GM18867 (cell line): ENCODE measurements around the gene ACVR1B.

Source experiments
- ATAC-seq: cut with Tn5 transposase; IDR thresholded peaks from one replicate; pipeline ENCODE4 v1.9.1; 2021; ENCODE audit warnings: mild to moderate bottlenecking, moderate library complexity; ENCODE audit not compliant: unreplicated experiment

The ACVR1B gene

DNA sequence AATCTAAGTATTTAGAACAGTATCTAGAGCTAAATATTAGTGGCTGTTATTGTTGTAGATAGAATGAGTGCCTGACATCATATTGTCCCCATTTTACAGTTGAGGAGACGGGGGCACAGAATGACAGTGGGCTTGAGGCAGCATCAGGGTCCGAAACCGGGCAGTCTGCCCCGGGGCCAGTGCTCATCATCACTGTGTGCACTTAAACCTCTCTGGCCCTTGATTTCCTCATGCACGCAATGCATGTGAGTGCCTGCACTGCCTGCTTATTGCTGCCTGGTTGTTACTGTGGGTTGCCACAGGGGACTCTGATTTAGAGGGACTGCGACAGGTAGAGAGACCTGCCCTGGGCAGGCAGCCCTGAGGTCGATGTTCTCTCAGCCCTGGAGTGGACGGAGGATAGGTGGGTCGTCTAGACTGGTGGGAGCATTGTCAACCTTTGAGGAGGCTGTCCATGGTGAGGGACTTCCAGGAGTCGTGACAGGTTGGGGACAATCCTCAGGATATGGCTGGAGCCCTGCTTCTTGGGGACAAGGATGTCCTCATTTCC, 34.4 kb upstream of the ACVR1B start:
- no peak for ATAC-seq

DNA sequence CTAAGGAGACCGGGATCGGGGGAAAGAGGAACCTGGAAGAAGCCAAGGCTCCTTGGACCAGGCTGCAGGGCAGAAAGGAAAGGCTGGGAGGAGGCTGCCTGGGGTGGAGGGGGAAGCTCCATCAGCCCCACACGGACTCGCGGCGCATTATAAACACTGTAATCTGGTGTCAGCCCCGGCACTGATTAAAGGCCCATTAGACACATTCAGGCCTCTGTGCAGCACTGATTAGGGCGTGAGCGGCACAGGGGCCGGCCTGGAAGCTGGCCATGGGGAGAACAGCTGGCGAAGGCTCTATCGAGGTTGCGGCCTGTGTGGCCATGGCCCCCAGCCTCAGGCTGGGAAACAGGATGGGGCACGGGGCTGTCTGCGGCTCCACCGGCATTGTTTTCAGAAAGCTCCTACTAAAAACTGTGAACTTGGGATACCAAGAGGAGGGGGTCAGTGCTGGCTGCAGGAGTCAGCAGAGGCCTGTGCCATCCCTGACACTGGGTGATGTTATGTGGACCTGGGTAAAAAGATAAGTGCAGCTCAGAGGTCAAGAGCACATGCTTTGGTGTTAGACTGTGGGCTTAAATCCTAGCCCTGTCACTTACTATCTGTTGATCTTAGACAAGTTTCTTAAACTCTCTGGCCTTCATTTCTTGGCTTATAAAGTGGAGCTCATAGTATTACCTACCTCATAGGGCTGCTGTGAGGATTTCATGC, 33.6 kb upstream of the ACVR1B start:
- ATAC-seq: no peak

DNA sequence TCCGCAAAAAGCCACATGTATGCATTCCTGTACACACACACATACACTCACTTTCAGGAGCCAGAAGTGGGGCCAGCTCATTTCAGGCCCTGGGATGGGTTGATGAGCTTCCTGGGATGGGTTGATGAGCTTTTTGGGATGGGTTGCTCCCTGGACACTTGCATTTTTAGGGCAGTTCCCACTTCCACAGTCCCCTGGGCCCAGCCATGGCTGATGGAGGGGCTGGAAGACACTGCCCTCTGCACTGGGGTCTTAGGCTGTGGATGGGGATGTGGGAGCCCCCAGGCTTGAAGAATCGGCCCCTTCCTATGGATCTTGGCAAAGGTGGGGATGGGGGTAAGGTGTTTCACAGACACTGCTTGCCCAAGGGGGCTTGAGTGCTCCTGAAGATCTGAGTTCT, 31.5 kb upstream of the ACVR1B start:
- ATAC-seq: no peak

DNA sequence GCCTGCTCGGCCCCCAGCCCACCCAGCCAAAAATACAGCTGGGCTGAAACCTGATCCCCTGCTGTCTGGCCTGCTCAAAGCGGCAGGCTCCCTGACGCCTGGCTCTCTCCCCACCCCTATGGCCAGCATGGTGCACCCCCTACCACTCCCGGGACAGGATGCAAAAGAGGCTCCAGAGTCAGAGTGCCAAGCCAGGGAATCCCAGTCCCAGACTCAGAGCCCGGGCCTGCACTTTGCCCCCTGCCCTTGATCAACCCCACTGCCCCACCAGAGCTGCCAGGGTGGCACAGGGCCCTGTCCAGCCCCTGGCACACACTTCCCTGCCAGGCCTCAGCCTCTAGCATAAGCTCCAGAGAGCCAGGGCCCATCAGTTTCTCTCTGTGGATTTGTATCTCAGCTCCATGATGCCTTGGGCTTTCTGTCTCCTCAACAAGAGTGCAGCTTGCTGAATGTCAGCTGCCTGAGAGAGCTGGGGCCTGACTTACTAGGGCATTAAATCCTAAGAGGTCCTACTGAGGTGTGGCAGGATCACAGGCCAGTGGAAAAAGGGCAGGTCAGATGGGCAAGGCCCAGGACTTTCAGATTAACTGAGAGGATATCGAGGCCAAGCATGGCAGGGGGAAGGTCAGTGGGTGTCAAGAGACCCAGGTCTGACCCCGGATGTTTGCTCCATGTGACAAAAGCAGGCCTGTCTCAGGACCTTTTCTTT, 30.3 kb upstream of the ACVR1B start:
- no peak for ATAC-seq

DNA sequence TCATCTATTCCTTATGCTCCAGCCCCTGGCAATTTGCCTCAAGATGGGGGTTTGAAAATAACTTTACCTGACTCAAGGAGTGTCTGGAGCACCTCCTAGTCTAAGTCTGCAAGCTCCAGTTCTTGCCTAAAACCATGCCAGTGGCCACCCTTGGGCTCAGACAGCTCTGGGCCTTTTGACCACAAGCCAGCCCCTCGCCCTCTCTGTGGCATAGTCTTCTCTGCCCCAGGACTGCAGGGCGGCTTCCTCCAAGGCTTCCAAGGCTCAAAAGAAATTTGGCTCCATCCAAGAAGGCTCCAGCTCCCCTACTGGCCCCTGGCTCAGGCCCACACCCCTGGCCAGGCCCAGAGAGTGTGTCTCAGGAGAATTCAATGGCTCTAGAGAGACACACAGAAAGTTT, 29.4 kb upstream of the ACVR1B start:
- ATAC-seq: no peak

DNA sequence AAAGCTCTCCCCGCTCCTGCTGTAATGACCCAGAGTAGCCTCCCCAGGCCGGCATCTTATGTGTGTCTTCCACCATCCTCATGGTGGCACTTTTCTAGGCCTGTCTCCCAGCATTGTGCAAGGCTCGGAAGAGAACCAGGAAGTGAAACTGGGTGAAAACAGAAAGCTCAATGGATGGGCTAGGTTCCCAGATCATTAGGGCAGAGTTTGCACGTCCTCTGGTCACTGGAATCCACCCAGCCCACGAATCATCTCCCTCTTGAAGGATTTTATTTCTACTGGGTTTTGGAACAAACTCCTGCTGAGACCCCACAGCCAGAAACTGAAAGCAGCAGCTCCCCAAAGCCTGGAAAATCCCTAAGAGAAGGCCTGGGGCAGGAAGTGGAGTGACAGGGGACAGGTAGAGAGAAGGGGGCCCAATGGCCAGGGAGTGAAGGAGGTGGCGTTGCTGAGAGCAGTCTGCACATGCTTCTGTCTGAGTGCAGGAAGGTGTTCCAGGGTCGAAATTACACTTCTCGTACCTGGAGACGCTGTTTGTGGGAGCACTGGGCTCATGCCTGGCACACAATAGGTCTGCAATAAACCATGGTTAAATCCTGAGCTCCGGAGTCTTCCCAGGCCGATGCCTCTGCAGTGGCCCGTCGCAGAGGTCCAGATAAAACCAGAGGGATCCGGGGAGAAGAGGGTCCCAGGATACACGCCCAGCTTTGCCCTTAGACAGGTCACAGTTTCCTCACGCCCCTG, 28.6 kb upstream of the ACVR1B start:
- no peak for ATAC-seq

DNA sequence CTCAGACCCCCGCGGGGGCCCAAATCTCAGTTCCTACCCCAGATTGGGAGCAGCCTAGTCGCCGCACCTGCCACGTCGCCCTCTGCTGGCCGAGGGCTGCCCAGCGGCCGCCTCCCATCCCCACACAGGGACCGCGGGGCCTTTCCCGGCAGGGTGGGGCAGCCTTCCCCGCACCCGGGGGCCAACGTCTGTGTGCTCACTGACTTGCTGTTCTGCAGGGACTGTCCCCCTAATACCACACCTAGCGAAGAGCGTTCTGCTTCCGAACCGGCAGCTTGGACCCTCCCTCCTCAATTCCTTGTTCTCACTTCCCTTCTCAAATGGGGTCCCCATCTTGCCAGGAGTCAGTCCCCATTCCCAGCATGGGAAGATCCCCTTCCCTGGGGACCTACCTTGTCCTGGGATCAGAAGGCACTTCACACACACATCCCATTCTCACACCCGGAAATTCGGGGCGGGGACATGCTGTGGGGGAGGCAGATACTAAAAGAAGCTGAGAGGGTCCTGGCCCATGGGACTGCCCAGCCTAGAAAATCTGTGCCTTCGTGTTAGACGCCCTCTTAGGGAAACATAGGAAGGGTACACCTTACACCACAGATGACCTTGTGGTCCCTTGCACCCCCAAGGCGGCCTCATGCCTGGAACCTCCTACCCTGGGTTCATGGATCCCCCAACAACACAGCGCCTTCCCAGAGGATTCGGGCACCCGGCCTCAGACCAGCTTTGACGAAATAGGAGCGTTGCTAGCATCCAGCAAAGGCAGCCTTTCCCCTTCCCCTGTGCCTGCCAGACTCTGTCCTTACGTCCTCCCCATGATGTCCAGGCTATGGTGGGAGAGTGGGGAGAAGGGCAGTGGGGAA, 27.8 kb upstream of the ACVR1B start:
- ATAC-seq: no peak

DNA sequence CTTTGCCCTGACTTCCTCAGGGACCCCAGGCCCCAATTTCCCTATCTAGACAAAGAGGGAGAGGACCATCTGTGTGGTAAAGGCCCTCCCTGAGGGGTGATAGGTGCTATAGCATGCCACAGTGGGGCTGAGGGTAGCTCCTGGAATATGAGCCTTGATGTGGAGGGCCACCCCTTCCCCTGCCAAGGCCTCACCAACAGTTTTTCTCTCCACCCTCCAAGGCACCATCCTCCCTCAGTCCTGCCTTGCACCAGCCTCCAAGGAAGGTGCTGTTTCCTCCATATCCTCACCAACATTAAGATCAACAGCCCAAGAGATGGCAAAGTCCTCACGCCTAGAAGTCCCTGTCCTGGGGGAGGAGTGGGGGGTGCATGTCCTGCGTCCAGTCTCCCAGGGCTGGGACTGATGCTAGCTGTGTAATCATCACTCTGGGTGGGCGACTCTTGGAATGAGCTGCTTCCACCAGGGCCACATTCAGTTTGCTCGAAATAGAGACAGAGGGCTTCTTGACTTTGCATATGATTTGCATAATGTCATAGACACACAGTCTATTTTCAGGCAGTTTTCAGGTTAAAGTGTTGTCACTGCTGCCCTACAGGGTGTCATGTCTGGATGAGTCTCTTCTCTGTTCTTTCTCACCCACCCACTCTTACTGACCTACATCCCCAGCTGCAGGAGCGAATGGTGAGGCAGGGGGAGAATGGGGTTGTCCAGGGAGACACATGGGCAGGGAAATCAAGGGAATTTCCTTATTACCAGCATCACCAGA, 26.8 kb upstream of the ACVR1B start:
- ATAC-seq: peak; percentile 76

DNA sequence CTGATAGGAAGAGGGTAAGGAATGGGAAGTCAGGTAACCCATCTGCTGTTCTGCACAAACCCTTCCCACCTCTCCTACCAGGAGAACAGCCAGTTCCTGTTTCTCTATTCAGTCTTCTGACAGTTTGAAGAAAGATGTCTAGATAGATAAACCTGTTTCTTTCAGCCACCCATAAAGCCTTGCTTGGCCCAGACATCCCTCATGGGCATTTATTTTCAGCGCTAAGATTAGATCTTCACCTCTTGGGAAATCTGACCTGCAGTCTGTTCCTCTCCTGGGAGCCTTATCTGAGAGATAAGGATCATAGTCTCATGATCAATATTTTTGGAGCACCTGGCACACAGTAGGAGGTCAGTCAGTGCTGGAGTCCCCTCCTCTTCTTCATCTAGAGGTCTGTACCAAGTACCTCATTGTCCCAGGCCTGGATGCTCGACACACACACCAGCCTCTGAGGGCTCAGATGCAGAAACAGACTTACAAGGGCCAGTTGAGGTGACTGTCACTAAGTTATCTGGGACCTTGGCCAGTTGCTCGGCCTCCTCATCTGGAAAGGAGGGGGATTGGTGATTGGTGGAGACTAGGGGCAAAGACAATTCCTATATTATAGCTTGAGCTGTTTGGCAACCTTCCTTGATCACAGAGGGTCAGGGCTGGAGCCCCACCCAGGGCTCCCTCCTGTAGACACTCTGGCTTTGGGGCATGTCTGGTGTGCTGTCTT, 26.0 kb upstream of the ACVR1B start:
- no peak for ATAC-seq

DNA sequence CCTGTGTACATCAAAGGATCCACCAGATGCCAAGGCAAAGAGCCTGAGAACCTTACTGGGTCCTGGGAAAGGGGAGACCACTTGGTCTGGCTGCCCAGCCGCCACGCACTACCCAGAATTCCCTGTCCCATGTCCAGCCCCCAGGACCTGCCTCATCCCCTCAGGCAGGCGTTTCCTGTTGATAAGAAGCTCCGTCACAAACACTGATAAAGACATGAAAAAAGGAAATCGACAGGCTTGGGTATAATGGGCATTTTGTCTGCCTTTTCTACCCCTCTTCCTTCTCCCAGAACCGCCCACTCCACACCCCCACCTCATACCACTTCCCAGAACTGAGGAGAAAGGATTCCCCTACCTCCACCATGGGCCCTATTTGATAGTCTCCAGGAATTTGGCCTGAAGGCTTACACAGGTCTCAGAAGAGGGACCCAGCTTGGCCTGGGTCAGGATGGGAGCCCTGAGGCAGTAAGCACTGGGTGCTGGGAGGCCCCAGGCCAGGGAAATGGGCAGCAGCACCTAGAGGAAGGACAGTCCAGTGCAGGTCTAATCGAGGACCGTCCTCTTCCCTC, 25.4 kb upstream of the ACVR1B start:
- ATAC-seq: no peak

DNA sequence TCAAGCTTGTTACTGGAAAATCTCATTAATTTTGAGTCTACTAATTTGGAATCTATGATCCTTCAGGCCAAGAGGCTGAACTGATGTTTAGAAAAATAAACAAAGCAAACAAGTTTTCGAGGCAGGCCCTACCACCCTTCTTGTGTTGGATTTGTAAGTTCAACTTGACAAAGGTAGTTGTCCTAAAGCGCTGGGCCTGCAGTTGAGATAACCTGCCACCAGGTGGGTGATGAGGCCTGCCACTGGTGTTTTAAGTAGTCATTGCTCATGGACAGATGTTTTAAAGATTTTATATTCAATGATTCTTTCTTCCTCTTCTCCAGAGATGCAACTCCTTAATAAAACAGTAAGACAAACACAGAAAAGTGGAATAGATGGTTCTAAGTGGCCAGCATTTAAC, 24.8 kb upstream of the ACVR1B start:
- peak; percentile 45 for ATAC-seq

DNA sequence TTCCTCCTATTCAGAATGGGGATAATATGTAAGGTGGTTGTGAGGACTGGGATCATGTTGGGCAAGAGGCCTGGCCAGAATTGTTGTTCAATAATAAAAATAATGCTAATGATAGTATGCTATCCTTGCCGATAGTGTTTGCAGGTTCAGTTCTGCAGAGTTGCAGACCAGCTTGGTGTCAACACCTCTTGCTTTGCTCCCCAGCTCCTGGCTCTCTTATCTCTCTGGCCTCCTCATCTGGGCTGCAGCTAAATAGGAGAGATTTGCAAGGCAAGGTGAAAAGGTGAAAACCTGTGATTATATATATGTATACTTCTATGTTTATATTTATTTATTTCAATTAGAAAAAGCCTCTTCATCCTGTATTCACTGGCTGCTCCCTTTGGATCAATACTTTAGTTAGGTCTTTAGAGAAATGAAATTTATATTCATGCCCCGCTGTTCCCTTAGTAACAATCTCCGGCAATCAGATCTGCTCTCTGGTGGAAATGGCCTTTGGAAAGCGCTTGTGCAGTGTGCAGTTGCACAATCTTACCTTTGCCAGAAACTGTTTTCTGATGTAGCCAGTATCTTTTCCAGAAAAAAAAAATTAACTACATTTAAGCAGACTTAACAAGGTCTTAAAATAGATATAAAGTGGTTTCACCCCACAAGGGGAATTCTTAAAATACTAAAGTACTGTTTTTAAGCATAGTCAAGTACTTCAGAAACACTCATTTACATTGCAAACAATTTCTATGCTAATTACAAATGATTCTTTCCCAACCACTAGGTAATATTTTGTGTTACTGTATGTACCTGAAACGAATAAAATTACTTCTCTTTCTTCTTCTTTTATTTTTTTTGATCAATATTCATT, 19.1 kb upstream of the ACVR1B start:
- no peak for ATAC-seq

DNA sequence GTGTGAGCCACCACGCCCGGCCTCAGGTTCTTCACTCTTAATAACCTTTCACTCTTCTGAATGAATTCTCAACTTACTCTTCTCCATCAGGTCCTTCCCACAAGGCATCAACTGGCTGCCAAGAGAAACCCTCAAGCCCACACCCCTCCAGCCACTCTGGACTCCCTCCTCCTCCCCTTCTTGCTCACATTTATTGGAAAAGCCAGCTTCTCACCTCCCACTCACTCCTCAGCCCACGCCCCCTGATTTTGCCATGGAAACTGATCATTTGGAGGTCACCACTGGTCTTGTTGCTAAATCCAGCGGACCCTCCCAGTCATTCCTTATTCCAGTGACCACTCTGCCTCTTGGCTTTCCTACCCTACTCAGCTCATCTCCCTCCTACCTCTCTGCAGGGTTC, 17.4 kb upstream of the ACVR1B start:
- no peak for ATAC-seq

DNA sequence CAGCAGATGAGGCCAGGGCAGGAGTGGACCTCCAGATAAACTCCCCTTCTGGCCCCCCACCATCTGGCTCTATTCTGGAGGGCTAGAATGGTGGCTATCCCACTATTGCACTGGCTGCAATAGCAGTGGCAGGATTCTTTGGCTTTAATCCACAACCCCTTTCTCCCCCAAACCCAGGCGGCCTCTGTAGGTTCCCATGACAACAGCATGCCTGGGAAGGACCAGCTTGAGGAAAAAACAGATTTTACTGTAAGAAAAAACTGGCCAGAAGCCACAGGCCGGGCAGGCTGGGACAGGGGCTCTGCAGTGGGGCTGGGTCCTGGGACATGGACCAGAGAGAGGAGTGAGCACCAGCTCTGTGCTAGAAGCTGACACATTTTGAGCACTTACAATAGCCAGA, 13.6 kb upstream of the ACVR1B start:
- no peak for ATAC-seq

DNA sequence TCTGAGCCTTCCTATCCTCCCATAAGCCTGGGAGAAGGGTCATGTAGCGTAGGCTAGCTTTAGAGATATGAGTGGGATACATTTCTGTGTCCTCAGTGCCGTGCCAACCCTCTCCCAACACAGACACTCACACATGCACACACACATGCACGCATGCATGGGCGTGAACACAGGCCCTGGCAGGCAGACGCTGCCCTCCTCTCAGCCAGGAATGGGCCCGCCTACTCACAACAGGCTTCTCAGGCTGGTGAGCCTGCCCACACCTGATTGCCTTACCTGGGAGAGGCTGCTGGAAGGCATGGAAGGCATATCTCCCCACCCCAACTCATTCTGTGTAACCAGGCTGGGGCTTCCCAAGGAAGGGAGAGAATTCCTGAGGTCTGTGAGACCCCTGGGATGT, 12.8 kb upstream of the ACVR1B start:
- ATAC-seq: no peak

DNA sequence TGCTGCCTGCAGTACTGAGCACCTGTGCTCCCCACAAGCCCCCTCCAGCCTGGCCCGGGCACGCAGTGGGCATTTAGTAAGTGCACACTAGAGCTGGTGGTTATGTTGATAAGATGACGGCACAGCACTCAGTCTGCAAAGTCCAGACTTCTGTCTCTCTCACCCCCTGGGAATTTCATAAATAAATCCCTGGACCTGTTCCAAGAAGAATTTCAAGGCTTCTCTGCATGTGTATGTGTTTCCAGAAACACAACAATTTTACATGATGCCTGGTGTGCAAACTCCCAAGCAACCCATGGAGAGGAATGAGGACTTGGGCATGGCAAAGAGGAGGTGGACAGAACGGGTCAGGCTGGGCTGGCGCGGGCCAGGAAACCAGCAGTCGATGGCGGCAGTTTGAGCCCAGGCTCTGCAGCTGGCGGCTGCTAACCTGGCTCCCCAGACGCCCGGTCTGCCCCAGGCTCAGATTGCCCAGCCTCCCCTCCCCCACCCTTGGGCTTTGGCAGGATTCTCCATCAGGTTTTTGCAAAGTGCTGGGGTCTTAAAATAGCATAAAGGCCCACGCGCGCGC, 10.4 kb upstream of the ACVR1B start:
- ATAC-seq: no peak

DNA sequence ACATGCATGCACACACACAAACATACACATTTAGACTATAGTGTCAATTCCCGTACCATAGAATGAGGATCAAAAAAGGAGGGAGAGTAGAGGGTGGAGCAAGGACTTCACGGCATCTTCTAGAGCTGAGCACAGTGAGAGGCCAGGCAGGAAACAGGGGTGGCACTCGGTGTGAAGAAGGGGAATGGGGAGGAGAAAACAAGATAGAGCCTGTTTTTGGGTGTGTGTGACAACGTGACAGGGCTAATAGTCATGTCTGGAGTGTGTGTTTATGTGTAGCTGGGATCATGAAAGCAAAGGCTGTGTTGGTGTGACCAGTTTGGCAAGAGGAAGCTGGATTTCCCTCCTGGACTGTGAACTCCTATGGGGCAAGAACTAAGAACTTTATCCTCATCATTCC, 9.9 kb upstream of the ACVR1B start:
- ATAC-seq: no peak

DNA sequence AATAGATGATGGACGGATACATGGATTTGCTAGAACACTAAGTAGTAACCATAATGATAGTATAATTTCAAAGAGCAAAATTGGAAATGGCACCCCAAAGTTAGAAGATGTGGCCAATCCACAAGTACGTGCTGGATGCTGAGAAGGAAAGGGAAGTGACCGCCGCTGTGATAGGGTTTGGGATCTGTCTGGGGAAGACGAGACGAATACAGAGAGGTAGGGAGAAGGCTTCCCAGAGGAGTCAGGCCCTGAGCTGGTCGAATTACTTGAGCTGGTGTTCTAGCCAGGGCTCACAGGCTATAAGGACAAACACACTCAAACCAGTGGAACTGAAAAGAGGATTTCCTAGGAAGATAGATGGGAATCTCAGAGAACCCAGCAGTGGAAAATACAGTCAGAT, 9.4 kb upstream of the ACVR1B start:
- no peak for ATAC-seq
